GM13977 (cell line): ENCODE data around the gene SLC17A2.

ENCODE experiments used
- DNase-seq: peaks from one replicate; pipeline ENCODE4 v3.0.0; 2012; ENCODE audit warnings: low spot score
- CTCF ChIP-seq: IDR thresholded peaks from 2 replicates; pipeline ENCODE4 v1.5.1; 2012; ENCODE audit warnings: mild to moderate bottlenecking, control low read depth; ENCODE audit not compliant: insufficient read depth; ENCODE audit errors: extremely low read depth, missing control alignments
- in situ Hi-C: fragments of 300-500 bp; cut with MboI; formaldehyde crosslinking; loops from one replicate; pipeline ENCODE4 v1.12.0; 2022; ENCODE audit warnings: low sequenced_read_pairs, low pct_unique_long_range_greater_than_20kb, mixed read lengths, inconsistent platforms; ENCODE audit not compliant: unreplicated experiment

Gene SLC17A2, protein sequence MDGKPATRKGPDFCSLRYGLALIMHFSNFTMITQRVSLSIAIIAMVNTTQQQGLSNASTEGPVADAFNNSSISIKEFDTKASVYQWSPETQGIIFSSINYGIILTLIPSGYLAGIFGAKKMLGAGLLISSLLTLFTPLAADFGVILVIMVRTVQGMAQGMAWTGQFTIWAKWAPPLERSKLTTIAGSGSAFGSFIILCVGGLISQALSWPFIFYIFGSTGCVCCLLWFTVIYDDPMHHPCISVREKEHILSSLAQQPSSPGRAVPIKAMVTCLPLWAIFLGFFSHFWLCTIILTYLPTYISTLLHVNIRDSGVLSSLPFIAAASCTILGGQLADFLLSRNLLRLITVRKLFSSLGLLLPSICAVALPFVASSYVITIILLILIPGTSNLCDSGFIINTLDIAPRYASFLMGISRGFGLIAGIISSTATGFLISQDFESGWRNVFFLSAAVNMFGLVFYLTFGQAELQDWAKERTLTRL

DNA sequence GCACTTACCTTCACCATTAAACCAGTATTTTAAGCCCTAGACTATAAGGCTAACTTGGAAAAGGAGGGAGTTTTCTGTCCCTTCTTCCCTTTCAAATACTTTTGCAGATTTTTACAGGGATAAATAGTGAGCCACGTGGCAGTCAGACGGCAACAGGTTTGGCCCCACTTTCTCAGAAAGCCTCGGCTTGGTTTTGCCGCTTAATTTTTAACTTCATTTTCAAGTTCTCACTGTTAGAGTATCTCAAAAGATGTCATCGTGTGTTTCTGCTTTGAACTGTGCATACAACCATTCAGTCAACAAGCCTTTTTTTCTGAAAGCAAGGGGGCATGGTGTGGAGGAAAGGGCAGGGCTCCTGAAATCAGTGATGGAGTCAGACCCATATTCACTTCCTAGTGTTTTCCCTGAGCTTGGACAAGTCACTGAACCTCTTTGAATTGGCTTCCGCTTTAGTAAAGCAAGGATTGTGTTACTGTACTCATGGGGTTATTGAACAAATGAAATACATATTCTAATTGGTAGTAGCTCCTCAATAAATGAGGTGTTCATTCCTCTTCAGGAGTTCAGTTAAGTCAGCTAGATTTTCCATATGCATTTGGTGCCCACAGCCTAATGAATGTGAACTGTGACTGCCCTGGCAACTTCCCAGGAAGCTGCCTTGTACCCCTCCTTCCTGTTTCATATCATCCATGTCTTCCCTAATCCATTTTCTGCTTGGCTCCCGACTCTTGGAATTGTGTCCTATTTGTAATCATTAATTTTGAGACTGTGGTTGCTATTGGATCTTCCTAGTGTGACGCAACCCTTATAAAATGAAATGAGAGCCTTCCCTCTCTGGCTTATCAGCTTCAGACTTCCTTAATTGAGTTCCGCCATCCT, at the start of gene SLC17A2:
TSS of gene SLC17A2 (minus strand) at position 160 of the 879 bp plus-strand sequence. CDS start 4,895 bp downstream, outside the sequence.
- in situ Hi-C loops = no loop called here
- no peak for DNase-seq
- no peak for TF ChIP-seq CTCF

DNA sequence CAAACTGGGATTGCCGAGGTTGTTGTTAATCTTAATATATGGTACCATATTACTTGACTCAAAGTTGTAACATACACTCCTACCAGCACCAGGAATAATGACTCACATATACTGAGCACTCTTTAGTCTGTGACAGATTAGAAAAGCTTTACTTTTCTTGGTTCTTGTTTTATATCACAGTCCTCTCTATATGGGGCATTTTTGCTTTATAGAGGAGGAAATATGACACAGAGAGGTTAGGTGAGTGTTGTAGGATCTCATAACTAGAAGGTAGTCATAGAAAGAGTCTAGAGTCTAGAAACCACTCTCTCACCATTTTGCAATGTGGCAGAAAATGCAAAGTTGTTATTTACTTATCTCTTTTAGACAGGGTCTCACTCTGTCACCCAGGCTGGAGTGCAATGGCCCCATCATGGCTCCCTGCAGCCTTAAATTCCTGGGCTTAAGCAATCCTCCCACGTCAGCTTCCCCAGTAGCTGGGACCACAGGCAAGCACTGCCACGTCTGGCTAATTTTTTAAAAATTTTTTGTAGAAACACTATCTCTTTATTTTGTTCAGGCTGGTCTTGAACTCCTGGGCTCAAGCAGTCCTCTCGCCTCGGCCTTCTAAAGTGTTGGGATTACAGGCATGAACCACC, 45.6 kb upstream of the SLC17A2 start:
- in situ Hi-C loops = no loop called here
- no peak for DNase-seq

DNA sequence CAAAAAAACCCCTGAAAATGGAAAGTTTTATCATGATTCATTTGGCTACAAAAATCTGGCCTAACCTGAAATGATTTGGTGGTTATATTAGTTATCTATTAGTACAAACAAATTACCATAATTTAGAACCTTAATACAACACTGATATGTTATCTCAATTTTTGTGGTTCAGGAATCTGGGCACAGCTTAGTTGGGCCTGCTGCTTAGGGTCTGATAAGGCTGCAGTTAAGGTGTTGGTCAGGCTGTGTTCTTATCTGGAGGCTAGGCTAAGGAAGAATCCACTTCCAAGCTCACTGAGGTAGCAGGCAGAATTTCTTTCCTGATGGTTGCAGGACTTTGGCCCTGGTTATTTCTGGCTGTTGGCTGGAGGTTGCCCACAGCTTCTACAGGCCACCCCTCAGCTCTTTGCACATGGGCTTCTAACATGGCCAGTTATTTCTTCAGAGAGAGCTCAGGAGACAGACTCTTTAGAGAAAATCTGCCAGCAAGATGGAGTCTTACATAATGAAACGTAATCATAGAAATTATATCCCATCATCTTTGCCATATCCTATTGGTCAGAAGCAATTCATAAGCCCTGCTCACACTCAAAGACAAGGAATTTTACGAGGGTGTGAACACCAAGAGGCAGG, 43.5 kb upstream of the SLC17A2 start:
- in situ Hi-C loops = loop anchor here (25.0 kb wide), 1 partner anchor 187 kb away; no protein-coding TSS in a partner anchor
- no peak for TF ChIP-seq CTCF
- no peak for DNase-seq

More for the DNA sequence above, 45.6 kb upstream of the SLC17A2 start:
- no peak for TF ChIP-seq CTCF

- TF ChIP-seq CTCF = no peak
- no peak for DNase-seq
- in situ Hi-C loops = loop anchor here (25.0 kb wide), 1 partner anchor 186 kb away; no protein-coding TSS in a partner anchor
Observed at GRCh38 chr6:25972902-25973301, 42.4 kb upstream of the SLC17A2 start.

- no peak for DNase-seq
- in situ Hi-C loops = loop anchor here (25.0 kb wide), 1 partner anchor 185 kb away; no protein-coding TSS in a partner anchor
- no peak for TF ChIP-seq CTCF
Observed at GRCh38 chr6:25972128-25972527, 41.6 kb upstream of the SLC17A2 start.
